Measurements from ENCODE around the gene HTR1D. TPM values are rescaled to one million over a fixed set of nuclear protein-coding genes. Genes with fewer than 3 reads are reported as not detected.
"Not testable (repeated sequence)": the region's sequence is repeated elsewhere in the genome, so short reads cannot be mapped to it uniquely, and the experiment has no call there.

Gene HTR1D
- total RNA-seq, 2 donors from 2014 or later, result not detected

DNA sequence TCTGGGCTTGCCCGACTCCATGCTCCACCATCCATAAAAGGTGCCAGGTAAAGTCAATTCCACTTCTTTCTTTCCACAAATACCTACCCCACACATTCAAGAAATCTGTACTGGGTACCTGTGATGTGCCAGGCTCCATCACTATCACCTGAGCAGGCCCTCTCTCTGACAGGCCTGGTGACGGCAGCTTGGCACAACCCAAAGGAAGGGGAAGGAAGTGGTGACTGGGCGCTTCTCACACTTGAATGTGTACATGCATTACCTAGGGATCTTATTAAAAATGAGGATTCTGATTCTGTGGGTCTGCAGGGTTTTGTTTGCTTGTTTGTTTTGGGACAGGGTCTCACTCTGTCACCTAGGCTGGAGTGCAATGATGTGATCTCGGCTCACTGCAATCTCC lies 7.5 kb downstream of the HTR1D start:
- no peak for DNase-seq (ENCODE audit: low spot score)
- TF ChIP-seq, protein P1, sequence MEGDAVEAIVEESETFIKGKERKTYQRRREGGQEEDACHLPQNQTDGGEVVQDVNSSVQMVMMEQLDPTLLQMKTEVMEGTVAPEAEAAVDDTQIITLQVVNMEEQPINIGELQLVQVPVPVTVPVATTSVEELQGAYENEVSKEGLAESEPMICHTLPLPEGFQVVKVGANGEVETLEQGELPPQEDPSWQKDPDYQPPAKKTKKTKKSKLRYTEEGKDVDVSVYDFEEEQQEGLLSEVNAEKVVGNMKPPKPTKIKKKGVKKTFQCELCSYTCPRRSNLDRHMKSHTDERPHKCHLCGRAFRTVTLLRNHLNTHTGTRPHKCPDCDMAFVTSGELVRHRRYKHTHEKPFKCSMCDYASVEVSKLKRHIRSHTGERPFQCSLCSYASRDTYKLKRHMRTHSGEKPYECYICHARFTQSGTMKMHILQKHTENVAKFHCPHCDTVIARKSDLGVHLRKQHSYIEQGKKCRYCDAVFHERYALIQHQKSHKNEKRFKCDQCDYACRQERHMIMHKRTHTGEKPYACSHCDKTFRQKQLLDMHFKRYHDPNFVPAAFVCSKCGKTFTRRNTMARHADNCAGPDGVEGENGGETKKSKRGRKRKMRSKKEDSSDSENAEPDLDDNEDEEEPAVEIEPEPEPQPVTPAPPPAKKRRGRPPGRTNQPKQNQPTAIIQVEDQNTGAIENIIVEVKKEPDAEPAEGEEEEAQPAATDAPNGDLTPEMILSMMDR (IDR thresholded peaks at IDR 0.05), result no peak
- no peak overlapping the region for H3K27ac ChIP-seq
- no peak overlapping the region for H3K4me3 ChIP-seq
- H3K9me3 ChIP-seq, result no peaks in the 10 kb centered on the region
- no peak for ATAC-seq (ENCODE audit: insufficient number of reproducible peaks, low FRiP score, low read depth)
- H3K27me3 ChIP-seq (replicated peaks; ENCODE audit: insufficient read depth), result peaks cover 2% of the 10 kb centered on the region
- no peaks in the 10 kb centered on the region for H3K4me1 ChIP-seq (ENCODE audit: control insufficient read depth in 1 of 2, low read depth in 2 of 2)
- H3K36me3 ChIP-seq, result no peaks in the 10 kb centered on the region

GRCh38 chr1:23208527-23208926 lies 8.8 kb downstream of the HTR1D start:
- TF ChIP-seq, protein P1 (IDR thresholded peaks at IDR 0.05), result no peak
- Histone ChIP-seq H3K27me3 (replicated peaks; ENCODE audit: insufficient read depth) (no peaks in the 10 kb centered on the region), H3K9me3 (no peaks in the 10 kb centered on the region), H3K4me3 (no peak overlapping the region), H3K4me1 (ENCODE audit: control insufficient read depth in 1 of 2, low read depth in 2 of 2) (no peaks in the 10 kb centered on the region), H3K36me3 (no peaks in the 10 kb centered on the region), H3K27ac (no peak overlapping the region)
- no peak for ATAC-seq (ENCODE audit: insufficient number of reproducible peaks, low FRiP score, low read depth)
- no peak for DNase-seq (ENCODE audit: low spot score)

DNA sequence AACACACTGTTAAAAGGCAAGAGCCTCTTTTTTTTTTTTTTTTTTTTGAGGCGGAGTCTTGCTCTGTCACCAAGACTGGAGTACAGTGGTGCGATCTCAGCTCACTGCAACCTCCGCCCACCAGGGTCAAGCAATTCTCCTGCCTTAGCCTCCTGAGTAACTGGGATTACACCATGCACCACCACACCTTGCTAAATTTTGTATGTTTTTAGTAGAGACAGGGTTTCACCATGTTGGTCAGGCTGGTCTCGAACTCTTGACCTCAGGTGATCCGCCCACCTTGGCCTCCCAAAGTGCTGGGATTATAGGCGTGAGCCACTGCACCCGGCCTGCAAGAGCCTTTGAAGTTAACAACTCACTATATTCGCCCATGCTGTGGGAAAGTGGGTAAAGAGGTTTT lies 9.6 kb downstream of the HTR1D start:
- not testable (repeated sequence) for DNase-seq (ENCODE audit: low spot score)

DNA sequence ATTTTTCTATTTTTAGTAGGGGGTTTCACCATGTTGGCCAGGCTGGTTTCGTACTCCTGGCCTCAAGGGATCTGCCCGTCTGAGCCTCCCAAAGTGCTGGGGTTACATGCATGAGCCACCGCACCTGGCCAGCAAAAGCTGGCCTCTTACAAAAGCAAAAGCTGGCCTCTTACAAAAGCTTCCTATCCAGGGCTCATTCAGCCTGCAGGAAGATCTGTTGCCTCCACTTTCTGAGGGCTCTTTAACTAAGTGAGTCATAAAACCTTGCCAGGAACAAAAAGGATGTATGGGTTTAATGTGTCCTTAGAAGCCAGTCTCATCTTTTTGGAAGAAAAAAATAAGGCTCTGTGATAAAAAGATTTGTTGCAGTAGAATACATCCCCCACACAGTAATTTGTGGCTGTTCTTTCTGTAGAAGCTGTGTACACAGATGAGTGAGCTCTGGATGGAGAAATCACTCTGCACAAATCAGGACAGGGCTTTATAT lies 15.0 kb downstream of the HTR1D start:
- TF ChIP-seq, protein P1 (IDR thresholded peaks at IDR 0.05), result no peak
- DNase-seq (ENCODE audit: low spot score) (no peak), ATAC-seq (ENCODE audit: insufficient number of reproducible peaks, low FRiP score, low read depth) (no peak)
- H3K27me3 ChIP-seq (replicated peaks; ENCODE audit: insufficient read depth), result no peaks in the 10 kb centered on the region
- H3K4me1 ChIP-seq (ENCODE audit: control insufficient read depth in 1 of 2, low read depth in 2 of 2), result no peaks in the 10 kb centered on the region
- H3K4me3 ChIP-seq, result no peak overlapping the region
- no peak overlapping the region for H3K27ac ChIP-seq
- H3K36me3 ChIP-seq, result no peaks in the 10 kb centered on the region
- H3K9me3 ChIP-seq, result no peaks in the 10 kb centered on the region

More for the DNA sequence above, 9.6 kb downstream of the HTR1D start:
- not testable (repeated sequence) for H3K27ac ChIP-seq; H3K36me3 ChIP-seq; H3K4me3 ChIP-seq; ATAC-seq (ENCODE audit: insufficient number of reproducible peaks, low FRiP score, low read depth); H3K9me3 ChIP-seq; H3K4me1 ChIP-seq (ENCODE audit: control insufficient read depth in 1 of 2, low read depth in 2 of 2); H3K27me3 ChIP-seq (replicated peaks; ENCODE audit: insufficient read depth)

- DNase-seq (ENCODE audit: low spot score), result no peak
- Histone ChIP-seq H3K4me1 (ENCODE audit: control insufficient read depth in 1 of 2, low read depth in 2 of 2) (no peaks in the 10 kb centered on the region), H3K36me3 (no peaks in the 10 kb centered on the region), H3K27ac (no peak overlapping the region), H3K4me3 (no peak overlapping the region), H3K27me3 (replicated peaks; ENCODE audit: insufficient read depth) (no peaks in the 10 kb centered on the region), H3K9me3 (no peaks in the 10 kb centered on the region)
- TF ChIP-seq, protein P1 (IDR thresholded peaks at IDR 0.05), result no peak
- ATAC-seq (ENCODE audit: insufficient number of reproducible peaks, low FRiP score, low read depth), result no peak
Measured at GRCh38 chr1:23200883-23201282, 16.4 kb downstream of the HTR1D start.

GRCh38 chr1:23198373-23198772 lies 18.9 kb downstream of the HTR1D start:
- Histone ChIP-seq H3K4me1 (ENCODE audit: control insufficient read depth in 1 of 2, low read depth in 2 of 2) (no peaks in the 10 kb centered on the region), H3K27me3 (replicated peaks; ENCODE audit: insufficient read depth) (no peaks in the 10 kb centered on the region), H3K27ac (no peak overlapping the region), H3K4me3 (no peak overlapping the region), H3K9me3 (no peaks in the 10 kb centered on the region), H3K36me3 (no peaks in the 10 kb centered on the region)
- TF ChIP-seq, protein P1 (IDR thresholded peaks at IDR 0.05), result no peak
- no peak for ATAC-seq (ENCODE audit: insufficient number of reproducible peaks, low FRiP score, low read depth)
- DNase-seq (ENCODE audit: low spot score), result no peak

Measured in thoracic aorta (tissue), 2 donors.